Fibroblast of skin of right biceps (primary cell): ENCODE measurements around the gene UBQLN1.

ENCODE experiments used
- DNase-seq: peaks from one replicate; pipeline ENCODE4 v3.0.0-alpha.2; 2013

Gene UBQLN1

DNA sequence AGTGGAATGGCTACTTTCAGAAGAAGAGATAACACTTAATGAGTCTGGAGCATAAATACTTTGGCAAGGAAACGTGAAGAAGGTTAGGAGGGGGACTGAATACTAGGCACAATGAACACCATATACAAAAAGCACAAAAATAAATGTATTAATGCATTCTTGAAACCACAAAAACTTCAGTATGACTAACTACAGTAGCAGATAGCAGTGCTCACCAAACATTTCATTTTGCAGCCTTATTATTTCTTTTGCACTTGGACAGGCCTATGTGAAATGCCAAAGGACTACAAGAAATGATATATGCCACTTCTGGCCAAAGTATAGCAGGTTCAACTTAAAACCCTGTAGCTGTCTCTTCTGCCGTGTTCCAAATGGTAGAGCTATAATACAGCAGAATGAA lies 26.3 kb downstream of the UBQLN1 start:
- no peak for DNase-seq

DNA sequence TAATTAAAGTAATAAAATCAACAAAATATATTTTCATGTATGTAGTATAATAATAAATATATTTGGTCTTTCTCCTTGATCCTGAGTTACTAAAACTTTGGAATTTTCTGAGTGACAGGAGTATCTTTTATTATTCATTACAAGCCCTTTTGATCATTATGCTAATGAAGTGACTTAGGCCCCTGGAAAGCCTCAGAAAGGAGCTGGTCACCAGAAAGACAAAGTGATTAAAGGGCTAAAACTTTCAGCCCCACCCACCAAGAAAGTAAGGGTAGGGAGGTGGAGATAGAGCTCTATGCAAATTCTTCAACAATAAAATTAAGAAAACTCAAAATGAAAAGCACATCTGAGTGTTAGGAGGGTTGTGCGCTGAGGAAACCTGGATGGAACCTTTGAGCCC lies 27.5 kb downstream of the UBQLN1 start:
- no peak for DNase-seq

DNA sequence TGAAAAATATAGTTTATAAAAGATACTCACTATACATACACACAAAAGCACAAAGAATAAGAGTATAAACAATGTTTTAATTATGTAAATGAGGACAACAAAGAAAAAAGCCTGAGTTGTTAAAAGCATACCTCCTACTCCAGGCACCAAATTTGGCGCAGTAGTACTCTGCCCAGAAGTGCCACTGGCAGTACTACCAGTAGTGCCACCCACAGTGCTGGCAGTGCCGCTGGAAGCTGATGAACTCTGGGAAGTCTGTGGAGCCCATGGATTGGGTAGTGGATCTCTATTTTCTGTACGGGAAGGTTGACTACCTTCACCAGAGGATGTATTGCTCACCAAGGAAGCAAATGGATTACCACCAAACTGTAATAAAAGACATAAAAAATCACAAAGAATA lies 30.2 kb downstream of the UBQLN1 start:
- DNase-seq = no peak

DNA sequence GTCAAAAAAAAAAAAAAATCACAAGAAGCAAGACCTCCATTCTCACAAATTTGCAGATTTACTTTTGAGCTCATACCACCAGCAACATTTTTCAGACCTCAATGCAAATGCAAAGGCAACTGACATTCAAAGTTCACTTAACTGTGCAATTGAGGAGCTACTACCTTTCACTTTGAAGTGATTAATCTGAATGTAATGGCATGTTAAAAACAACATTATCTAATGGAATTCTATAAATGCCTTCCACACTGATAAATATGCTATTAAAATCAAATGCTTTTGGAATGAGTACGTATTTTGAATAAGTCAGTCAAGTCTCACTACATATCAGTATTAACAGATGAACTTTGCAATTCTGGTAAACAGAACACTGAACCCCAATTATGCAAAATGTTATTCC lies 32.3 kb downstream of the UBQLN1 start:
- no peak for DNase-seq

DNA sequence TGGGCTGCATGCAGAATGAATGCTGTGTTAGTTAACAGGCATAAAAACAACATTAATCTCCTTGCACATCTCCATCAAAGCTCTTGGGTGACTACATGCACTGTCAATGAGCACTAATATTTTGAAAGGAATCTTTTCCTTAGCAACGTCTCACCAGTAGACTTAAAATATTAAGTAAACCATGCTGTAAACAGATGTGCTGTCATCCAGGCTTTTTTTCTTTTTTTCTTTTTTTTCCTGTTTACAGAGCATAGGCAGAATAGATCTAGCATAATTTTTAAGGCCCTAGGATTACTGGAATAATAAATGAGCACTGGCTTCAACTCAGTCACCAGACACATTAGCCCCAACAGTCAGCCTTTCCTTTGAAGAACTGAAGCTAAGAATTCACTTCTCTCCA lies 36.3 kb downstream of the UBQLN1 start:
- DNase-seq = no peak

DNA sequence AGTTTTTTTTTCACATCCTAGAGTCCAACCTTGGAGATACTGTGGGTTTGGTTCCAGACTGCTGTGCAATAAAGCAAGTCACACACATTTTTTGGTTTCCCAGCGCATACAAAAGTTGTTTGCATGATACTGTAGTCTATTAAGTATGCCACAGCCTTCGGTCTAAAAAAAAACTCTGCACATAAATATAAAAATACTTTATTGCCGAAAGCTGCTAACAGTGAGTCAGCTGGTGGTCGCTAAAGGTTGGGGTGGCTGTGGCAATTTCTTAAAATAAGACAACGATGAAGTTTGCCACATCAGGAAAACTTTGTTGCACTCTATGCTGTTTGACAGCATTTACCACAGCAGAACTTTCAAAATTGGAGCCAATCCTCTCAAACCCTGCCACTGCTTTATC lies 37.4 kb downstream of the UBQLN1 start:
- peak; percentile 16 for DNase-seq

DNA sequence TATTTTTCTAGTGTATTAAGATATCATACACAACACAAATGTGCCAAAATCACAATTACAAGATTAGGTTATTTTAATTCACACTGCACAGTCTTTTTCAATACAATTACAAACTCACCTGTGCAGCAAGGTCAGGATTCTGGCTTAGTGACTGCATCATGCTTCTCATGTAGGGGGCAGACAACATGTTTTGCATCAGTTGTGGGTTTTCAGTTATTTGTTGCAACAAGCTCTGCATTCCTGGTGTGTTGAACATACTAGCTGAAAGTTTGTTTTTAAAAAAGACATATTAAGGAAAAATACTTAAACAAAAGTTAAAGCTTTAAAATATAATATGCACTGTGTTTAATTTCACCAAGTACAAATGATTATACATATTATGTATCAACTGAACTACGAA lies 38.7 kb downstream of the UBQLN1 start:
- no peak for DNase-seq

DNA sequence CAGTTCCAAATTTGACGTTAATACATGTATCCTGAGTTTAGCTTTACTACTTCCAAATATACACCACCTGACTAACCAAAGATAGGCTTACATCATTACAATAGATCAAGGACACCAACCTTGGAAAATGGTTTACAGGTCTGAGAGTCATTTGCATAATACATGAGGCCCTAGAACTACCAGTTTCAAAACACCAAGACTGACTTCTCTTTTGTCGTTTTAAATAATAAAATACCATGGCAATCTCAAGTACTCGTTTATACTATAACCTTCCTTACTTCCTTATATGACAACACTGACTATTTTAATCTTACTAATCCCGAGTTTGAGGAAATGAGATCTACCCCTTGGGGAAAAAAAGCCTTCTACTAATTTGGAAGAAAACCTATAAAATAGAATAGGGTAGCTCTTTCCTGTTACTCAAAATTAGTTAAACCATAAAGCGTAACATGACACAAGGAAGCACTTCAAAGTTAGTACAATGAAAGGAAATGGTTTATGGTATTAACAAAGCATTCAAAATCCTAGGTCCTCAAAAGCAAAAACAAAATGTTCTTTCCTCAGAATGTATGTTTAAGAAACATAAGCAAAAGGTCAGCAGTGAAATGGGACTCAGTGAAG lies 42.1 kb downstream of the UBQLN1 start:
- DNase-seq = no peak

DNA sequence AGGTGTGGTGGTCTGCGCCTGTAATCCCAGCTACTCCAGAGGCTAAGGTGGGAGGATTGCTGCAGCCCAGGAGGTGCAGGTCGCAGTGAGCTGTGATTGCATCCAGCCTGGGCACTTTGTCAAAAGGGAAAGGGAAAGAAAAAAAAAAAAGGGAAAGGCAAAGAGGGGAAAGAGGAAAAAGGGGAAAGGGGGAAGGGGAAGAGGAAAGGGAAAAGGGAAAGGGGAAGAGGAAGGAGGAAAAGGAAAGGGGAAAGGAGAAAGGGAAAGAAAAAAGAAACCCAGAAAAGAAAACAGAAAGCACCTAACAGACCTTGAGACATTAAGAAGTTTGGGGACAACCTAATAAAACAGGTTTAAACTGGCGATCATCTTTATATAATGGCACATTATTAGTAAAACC lies 44.8 kb downstream of the UBQLN1 start:
- no peak for DNase-seq

DNA sequence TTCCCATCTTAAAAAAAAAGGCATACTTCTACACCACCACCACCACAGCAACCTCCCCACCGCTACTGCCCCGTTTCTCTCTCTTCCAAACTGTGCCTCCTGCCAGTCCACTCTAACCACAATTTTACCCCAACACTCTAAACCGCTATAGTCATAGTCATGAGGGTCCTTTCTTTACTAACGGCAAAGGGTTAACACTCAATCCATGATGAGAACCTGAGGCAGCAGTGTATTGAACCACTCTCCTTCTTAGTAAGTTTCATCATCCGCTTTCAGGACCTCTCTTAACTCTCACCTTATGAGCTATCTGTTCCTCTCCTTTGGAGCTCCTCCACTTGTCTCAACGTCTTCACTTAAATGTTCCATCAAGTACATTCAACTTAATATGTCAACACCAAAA lies 50.8 kb downstream of the UBQLN1 start:
- DNase-seq = no peak

DNA sequence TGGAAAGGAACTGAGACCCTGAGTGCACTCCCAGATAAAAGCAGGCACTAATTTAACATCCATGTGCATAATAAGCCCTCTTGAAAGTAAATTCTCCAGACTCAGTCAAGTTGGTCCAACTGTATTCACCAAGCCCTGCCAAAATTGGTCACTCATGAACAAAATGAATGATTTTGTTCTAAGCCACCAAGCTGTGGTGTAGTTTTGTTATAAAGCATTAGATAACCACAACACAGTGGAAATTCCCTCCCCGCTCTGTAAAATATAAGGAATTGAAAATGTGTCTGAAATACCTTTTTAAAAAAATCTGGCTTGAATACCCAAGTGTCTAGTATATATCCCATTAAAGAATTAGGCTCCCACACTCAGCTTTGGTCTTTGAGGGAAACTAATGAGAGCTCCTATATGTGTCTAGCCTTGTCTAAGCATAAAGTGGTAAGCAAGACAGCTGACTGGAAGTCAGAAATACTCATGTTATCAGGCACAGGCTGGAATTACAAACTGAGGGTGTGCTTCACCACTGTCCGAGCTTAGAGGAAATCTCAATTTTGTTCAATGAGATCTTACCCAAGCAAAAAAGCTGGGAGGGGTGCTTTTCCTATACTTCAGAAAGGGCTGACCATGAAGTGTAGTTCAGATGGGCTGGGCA lies 51.6 kb downstream of the UBQLN1 start:
- DNase-seq = no peak

DNA sequence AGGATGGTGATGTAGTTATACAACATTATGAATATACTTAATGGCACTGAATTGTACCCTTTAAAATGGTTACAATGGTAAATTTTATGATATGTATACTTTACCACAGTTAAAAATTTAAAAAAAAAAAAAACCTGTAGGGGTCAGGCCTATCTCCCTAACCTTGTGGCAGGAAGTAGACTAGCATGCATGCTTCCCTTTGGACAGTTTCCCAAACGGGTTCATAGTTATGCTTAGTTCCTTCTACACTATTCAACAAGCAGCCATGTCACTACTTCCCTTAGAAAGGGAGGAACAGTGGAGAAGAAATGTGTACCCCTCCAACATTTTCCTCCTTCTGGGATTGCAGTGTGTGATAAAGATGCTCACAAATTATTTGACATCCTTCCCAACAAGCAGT lies 52.3 kb downstream of the UBQLN1 start:
- DNase-seq = no peak

DNA sequence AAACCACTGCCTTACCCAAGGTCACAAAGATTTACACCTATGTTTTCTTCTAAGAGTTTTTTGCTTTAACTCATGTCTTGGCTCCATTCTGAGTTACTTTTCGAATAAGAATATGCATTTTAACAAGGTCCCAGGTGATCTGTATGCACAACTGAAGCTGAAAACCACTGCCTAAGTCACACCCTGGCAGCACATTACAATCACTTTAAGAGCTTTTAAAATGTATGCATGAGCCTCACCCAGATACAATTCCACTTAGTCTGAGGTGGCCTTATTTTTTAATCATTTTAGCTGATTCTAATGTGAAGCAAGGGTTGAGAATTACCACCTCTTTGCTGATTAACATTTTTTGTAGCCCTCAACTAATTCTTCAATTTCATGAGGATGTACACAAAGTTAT lies 55.3 kb downstream of the UBQLN1 start:
- no peak for DNase-seq

DNA sequence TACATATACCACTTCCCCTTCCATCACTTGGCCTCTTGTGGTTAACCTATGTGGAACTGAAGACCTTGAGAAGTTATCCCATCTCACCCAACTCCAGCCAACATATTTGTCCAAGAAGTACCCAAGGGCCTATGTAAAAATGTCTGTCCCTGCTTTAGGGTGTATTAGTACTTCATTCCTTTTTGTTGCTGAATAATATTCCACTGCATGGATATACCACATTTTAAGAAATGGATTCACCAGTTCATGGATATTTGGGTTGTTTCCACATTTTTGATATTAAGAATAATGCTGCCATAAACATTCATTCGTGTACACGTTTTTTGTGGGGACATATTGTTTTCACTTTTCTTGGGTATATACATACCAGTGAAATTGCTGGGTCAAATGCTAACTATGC lies 56.2 kb downstream of the UBQLN1 start:
- no peak for DNase-seq

DNA sequence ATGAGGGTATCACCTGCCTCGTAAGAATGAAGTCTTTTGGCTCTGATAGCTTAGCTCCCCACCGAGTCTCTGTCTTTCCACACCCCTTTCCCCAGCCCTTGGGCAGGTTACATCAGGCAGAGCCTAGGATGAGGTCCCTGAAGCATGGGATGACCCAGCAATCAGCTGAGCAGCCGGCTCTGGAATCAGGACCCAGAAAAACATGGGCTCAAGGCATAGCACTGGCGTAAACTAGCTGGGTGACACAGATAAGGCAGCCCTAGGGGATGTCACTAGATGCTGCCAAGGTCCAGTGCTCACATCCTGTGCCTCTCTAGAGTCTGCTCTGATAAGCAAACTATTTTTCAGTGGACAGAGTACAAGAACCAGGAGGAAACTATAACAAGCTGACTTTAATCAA lies 58.2 kb downstream of the UBQLN1 start:
- DNase-seq = no peak

DNA sequence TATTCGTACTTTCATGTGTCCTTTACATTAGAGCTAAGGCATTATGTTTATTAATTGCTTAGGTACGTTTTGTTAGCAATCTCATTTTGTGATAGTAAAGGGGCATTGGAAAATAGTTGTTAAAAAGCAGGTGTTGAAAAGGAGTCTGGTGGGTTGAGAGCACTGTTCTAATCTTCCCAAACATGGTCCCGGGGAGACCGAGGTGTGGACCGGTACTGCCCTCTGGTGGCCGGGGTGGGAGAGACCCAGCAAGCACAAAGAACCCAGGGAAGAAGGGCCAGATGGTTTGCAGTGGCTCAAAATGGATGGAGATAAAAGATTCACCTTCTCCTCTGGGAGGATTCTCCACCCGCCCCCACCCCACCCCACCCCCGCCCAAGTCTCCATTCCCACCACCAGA lies 58.7 kb downstream of the UBQLN1 start:
- peak; percentile 41 for DNase-seq

DNA sequence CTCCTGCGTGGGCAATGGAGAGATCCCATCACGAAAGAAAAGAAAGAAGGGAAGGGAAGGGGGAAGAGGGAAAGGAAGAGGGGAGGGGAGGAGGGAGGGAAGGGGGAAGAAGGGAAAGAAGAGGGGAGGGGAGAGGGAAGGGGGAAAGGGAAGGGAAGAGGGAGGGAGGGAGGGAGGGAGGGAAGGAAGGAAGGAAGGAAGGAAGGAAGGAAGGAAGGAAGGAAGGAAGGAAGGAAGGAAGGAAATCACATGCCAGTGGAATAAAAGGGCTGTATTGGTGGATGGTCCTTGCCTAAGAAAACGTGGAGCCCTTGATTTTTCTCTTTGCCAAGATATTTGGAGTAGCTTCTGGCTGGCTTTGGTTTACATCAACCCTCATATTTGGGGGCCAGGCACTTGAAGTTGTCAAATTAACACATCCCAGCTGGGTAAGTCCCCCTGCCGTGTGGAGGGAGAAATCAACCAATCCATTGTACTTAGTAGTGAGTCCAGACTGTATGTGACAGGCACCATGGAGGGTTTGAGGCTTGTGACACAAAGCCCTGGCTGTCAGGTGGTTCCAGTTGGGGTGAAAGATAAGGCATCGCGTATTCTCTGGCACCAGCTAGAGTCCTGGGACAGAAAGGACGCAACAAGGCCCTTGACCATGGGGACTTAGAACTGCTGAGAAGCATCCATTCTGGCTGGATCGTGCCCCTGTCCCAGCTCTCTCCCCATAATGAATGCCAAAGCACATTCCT lies 61.1 kb downstream of the UBQLN1 start:
- no peak for DNase-seq

DNA sequence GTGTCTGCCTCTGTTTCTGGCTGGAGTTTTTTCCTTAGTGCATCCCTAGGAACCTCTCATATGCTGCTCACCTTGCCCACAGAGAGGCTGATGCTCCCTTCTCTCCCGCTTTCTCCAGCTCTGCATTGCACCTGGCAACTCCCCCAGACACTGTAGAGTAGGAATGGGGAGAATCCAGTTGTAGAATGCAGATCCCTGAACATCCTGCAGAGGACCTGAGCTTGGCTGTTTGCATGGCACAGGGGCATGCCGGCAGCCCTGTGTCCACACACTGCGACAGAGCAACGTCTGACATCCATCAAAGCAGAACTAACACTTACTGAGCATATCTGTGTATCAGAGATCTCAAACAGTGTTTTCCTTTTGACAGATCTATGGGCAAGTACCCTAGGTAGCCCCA lies 65.0 kb downstream of the UBQLN1 start:
- DNase-seq = no peak

DNA sequence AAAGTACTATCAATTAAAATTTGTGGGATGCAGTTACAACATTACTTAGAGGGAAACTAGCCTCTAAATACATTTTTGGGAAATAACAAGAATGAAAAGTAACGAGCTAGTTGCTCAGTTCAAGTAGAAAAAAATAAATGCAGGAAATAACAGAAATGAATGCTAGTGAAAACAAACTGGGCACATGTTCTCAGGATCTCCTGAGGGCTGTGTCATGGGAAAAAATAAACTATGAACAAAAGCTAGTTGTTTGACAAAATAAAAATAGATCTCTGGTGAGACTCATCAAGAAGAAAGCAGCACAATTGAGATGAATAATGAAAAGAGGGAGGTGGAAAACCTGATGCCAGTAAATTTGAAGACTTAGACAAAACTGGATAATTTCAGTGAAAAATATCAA lies 68.5 kb downstream of the UBQLN1 start:
- no peak for DNase-seq

DNA sequence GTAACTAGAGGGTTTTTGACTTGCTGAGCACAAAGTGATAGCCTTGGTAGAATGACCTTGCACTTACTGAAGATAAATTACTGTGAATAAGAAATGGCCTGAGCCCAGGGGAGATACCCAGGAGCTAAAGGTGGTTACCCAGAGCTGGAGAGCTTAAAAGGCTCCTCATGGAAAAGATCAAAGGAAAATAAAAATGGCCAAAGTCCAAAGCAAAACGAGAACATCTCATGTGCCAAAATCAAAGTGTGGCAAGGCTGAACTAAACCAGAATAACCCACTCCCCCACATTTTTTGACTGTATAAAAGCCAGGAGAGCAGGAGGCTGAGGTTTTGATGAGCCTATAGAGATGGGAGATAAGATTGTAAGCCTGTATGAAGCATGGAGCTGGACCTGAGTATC lies 70.4 kb downstream of the UBQLN1 start:
- no peak for DNase-seq

DNA sequence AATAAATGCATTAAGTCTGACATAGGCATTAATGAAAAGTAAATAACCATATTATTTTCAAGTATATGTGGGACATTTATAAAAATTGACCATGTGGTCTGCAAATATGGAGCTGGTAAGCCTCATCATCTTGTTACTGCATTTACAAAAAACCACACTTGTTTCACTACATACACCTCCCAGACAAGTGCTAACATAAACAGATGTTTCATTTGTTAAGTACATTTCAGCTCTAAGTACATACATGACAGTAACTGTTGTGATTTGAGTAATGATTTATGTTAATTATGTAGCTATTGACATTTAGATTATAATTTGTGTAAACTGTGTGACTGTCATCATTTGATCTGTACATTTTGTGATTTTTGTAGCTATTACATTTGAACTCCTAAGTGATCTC lies 70.9 kb downstream of the UBQLN1 start:
- DNase-seq = no peak

DNA sequence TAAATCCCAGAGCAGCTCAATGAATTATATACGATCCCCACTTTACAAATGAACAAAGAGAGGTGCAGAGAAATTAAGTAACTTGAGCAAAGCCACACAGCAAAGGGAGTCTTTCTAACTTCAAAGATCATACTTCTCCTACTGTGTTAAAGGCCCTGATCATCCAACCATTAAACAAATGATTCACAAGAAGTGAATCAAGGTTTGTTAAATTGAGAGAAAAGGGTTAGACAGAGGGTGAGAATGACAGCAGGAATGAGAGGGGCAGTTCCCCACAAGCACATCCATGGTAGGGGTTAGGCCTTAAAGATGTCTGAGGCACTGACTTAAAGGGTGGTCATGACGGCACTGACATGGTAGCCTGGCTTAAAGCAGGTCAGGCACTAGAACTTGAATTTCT lies 74.1 kb downstream of the UBQLN1 start:
- no peak for DNase-seq

DNA sequence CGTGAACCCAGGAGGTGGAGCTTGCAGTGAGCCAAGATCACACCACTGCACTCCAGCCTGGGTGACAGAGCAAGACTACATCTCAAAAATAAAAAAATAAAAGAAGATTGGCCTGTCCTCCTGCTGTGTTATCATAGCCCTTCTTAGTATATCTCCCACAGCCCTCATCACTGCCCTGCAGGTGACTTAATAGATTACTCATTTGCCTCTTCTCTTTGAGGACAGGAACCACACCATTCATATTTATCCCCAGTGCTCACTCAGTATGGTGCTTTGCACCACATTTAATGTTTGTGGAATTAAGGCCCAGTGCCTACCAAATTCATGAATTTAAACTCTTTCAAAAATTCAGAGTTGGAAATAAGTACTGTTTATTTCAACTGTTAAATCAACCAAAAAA lies 74.5 kb downstream of the UBQLN1 start:
- no peak for DNase-seq

DNA sequence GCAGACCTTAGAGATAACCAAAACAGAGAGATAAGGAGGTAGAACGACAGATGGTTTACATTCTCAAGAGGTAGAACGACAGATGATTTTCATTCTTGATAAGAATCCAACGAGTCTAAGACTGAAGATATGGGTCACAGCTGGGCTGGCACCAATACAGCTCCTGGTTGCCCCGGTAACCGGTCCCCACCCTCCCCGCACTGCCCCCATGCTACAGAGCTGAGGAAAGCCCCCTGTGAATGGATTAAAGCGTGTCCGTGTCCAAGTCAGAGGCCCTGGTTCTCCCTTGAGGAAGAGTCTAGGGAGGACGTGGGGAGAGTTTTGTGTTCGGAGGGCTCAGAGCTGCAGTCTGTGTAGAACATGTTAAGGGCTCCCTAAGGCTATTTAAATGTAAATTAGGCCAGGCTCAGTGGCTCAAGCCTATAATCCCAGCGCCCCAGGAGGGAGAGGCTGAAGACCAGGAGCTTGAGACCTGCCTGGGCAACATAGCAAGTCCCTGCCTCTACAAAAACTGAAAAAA lies 76.8 kb downstream of the UBQLN1 start:
- DNase-seq = no peak
